ENCODE measurements around the gene PAX6.

Gene PAX6

GRCh38 chr11:31797190-31798056 is 13.7 kb downstream of the PAX6 start:
- no peak for TF ChIP-seq CREB1 (IDR thresholded peaks at IDR 0.05; ENCODE audit: low read depth)
- no peak for TF ChIP-seq TEAD4 (IDR thresholded peaks at IDR 0.05)
- TF ChIP-seq REST (IDR thresholded peaks at IDR 0.05; ENCODE audit: low read depth): no peak
- TF ChIP-seq RAD21 (IDR thresholded peaks at IDR 0.05; ENCODE audit: low read depth): no peak
- no peak for TF ChIP-seq TAF1 (IDR thresholded peaks at IDR 0.05; ENCODE audit: low read depth)
- no peak for TF ChIP-seq USF1 (IDR thresholded peaks at IDR 0.05)
- TF ChIP-seq, protein P1, sequence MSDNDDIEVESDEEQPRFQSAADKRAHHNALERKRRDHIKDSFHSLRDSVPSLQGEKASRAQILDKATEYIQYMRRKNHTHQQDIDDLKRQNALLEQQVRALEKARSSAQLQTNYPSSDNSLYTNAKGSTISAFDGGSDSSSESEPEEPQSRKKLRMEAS (IDR thresholded peaks at IDR 0.05): no peak
- no peak for TF ChIP-seq ZBTB7A (IDR thresholded peaks at IDR 0.05; ENCODE audit: low read depth)
- TF ChIP-seq YY1 (IDR thresholded peaks at IDR 0.05; ENCODE audit: low read depth): no peak
- no peak for TF ChIP-seq EP300 (IDR thresholded peaks at IDR 0.05; ENCODE audit: borderline replicate concordance)
- no peak for TF ChIP-seq FOXM1 (IDR thresholded peaks at IDR 0.05; ENCODE audit: borderline replicate concordance, low read depth)
- TF ChIP-seq CEBPB (IDR thresholded peaks at IDR 0.05): no peak
- no peak for TF ChIP-seq NFIC (IDR thresholded peaks at IDR 0.05)

DNA sequence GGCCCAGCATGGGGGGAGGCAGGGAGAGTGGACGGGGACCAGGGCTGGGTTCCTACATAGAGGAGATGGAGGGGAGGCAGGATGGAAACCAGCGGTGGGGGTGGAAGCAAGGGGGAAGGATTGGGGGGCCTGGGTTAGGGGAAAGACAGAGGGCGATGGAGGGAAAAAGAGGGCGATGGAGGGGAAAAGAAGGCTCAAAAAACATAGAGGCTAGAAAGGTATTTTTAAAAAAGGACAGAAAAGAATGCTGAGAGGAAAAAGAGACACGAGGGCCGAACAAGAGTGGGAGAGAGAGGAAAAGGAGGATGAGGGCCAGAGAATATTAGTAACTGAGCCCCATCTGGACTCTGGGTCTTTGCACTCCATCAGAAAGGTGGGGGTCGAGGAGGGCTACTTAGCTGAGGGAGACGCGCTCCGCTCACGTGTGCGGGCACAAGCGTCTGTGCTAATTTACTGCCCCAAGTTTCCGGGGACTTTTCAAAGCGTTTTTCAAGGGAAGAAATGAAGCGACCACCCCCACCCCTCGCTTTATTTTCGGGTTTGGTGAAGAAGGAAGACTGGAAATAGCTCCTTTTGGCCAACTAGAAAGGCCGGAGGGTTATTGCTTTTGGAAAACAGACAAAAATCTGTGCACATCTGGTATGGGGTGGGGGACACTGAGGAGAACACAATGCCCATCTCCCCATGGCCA is 14.5 kb downstream of the PAX6 start:
- TF ChIP-seq EGR1 (IDR thresholded peaks at IDR 0.05) (no peak), RAD21 (IDR thresholded peaks at IDR 0.05; ENCODE audit: low read depth) (no peak), TEAD4 (IDR thresholded peaks at IDR 0.05) (no peak), USF1 (IDR thresholded peaks at IDR 0.05) (no peak), CEBPB (IDR thresholded peaks at IDR 0.05) (no peak), TCF12 (IDR thresholded peaks at IDR 0.05; ENCODE audit: low read depth) (no peak), YY1 (IDR thresholded peaks at IDR 0.05; ENCODE audit: low read depth) (no peak), EP300 (IDR thresholded peaks at IDR 0.05; ENCODE audit: borderline replicate concordance) (no peak), NFIC (IDR thresholded peaks at IDR 0.05) (no peak), REST (IDR thresholded peaks at IDR 0.05; ENCODE audit: low read depth) (no peak), FOXM1 (IDR thresholded peaks at IDR 0.05; ENCODE audit: borderline replicate concordance, low read depth) (no peak), ZBTB7A (IDR thresholded peaks at IDR 0.05; ENCODE audit: low read depth) (no peak), CREB1 (IDR thresholded peaks at IDR 0.05; ENCODE audit: low read depth) (no peak)
- TF ChIP-seq, protein P1 (IDR thresholded peaks at IDR 0.05): no peak

GRCh38 chr11:31795706-31796498 is 15.2 kb downstream of the PAX6 start:
- TF ChIP-seq FOXM1 (IDR thresholded peaks at IDR 0.05; ENCODE audit: borderline replicate concordance, low read depth) (no peak), TEAD4 (IDR thresholded peaks at IDR 0.05) (no peak), USF1 (IDR thresholded peaks at IDR 0.05) (no peak), REST (IDR thresholded peaks at IDR 0.05; ENCODE audit: low read depth) (no peak), TCF12 (IDR thresholded peaks at IDR 0.05; ENCODE audit: low read depth) (no peak), EGR1 (IDR thresholded peaks at IDR 0.05) (no peak), EP300 (IDR thresholded peaks at IDR 0.05; ENCODE audit: borderline replicate concordance) (no peak), RAD21 (IDR thresholded peaks at IDR 0.05; ENCODE audit: low read depth) (no peak), TAF1 (IDR thresholded peaks at IDR 0.05; ENCODE audit: low read depth) (no peak), ZBTB7A (IDR thresholded peaks at IDR 0.05; ENCODE audit: low read depth) (no peak), CREB1 (IDR thresholded peaks at IDR 0.05; ENCODE audit: low read depth) (no peak), YY1 (IDR thresholded peaks at IDR 0.05; ENCODE audit: low read depth) (no peak)
- TF ChIP-seq, protein P1 (IDR thresholded peaks at IDR 0.05): no peak
